Measurements from ENCODE around the gene PCBP3. TPM values are rescaled to one million over a fixed set of nuclear protein-coding genes. Genes with fewer than 3 reads are reported as not detected.
"Not testable (repeated sequence)": the region's sequence is repeated elsewhere in the genome, so short reads cannot be mapped to it uniquely, and the experiment has no call there.

PCBP3 gene
- total RNA-seq, 1 donor from 2014 or later: not detected

DNA sequence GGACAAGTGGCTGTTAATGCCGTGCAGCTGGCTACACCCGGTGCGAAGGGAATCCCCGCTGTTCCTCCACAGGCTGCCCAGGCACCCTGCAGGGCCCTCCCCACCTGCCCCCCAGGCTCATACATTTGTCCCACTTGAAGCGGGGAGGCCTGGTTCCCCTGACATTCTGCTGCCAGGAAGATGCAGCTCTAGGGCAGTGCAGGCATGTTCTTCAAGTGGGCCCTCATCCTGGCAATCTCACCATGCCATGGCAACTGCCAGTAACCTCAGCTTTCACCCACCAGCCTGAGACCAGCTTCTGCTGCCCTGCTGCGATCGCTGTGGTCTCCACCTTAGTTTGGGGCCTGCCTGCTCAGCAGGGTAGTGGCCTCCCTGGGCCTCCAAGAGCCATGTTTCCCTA is 186.1 kb downstream of the PCBP3 start:
- peaks cover 7 to 22% (median 13%) of the 10 kb centered on the region in 3 donors for H3K27me3 ChIP-seq (ENCODE audit: control insufficient read depth in 3 of 3, insufficient read depth in 3 of 3, low read length in 3 of 3)
- no peaks in the 10 kb centered on the region for H3K4me1 ChIP-seq (ENCODE audit: control insufficient read depth in 3 of 3, insufficient read depth in 3 of 3, low read length in 3 of 3)
- no peak overlapping the region for H3K4me3 ChIP-seq (ENCODE audit: low read length in 3 of 3)
- no peaks in the 10 kb centered on the region for H3K36me3 ChIP-seq (ENCODE audit: control insufficient read depth in 3 of 3, insufficient read depth in 3 of 3, low read length in 3 of 3)
- no peak overlapping the region for H3K27ac ChIP-seq (ENCODE audit: low read depth, low read length)
- H3K9me3 ChIP-seq (ENCODE audit: control insufficient read depth in 3 of 3, low read length in 3 of 3): no peaks in the 10 kb centered on the region
- H3K9ac ChIP-seq (ENCODE audit: low read depth in 1 of 3, low read length in 3 of 3): no peak overlapping the region

DNA sequence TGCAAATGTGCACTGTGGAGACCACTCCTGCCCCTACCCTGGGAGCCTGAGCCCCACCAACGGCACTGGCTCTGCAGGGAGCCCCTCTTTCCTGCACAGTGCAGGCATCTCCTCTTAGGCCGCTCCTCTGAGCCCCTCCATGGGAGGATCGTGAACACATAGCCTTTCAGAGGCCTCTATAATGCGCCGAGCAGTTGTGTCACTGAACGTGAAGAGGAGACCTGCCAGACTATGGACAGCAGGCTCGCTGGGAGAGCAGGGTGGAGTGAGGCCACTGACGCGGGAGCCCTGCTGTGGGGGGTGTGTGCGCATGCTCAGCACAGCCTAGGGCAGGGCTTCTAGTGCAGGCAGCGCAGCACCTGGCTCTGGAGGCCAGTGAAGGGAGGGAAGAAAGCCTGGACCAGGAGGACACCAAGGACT is 186.7 kb downstream of the PCBP3 start:
- Histone ChIP-seq H3K4me1 (ENCODE audit: control insufficient read depth in 3 of 3, insufficient read depth in 3 of 3, low read length in 3 of 3) (no peaks in the 10 kb centered on the region), H3K4me3 (ENCODE audit: low read length in 3 of 3) (no peak overlapping the region), H3K36me3 (ENCODE audit: control insufficient read depth in 3 of 3, insufficient read depth in 3 of 3, low read length in 3 of 3) (no peaks in the 10 kb centered on the region), H3K27me3 (ENCODE audit: control insufficient read depth in 3 of 3, insufficient read depth in 3 of 3, low read length in 3 of 3) (peaks cover 2 to 17% (median 9%) of the 10 kb centered on the region in 3 donors), H3K9ac (ENCODE audit: low read depth in 1 of 3, low read length in 3 of 3) (no peak overlapping the region), H3K27ac (ENCODE audit: low read depth, low read length) (no peak overlapping the region), H3K9me3 (ENCODE audit: control insufficient read depth in 3 of 3, low read length in 3 of 3) (no peaks in the 10 kb centered on the region)

DNA sequence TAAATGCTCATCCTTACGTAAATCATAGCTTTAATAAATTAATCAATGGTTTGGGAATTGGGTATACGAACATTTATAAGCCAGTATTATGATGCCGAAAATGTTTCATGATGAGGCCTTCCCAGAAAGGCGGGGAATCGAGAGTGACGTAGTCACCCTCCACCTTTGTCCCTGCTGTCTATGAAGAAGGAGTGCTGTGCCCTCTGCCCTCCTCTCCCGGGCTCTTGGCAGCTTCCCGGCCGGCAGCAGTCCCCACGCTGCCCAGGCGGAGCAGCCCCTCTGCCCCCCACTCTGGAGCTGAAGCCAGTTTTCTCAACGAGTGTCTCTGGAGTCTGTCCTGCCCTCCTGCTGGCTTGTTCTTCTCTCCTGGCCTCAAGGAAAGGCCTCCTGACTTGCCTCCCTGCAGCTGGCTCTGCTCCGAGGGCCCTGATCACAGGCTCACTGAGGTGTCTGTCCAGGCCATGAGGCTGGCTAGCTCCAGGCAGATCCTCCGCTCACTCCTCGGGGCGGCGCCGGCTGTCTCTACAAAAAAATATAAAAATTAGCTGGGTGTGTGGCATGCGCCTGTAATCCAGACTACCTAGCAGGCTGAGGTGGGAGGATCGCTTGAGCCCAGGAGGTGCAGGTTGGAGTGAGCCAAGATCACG is 187.3 kb downstream of the PCBP3 start:
- H3K27me3 ChIP-seq (ENCODE audit: control insufficient read depth in 3 of 3, insufficient read depth in 3 of 3, low read length in 3 of 3): peaks cover 0 to 12% (median 8%) of the 10 kb centered on the region in 3 donors
- H3K4me3 ChIP-seq (ENCODE audit: low read length in 3 of 3): no peak overlapping the region
- no peaks in the 10 kb centered on the region for H3K36me3 ChIP-seq (ENCODE audit: control insufficient read depth in 3 of 3, insufficient read depth in 3 of 3, low read length in 3 of 3)
- H3K9me3 ChIP-seq (ENCODE audit: control insufficient read depth in 3 of 3, low read length in 3 of 3): no peaks in the 10 kb centered on the region
- H3K9ac ChIP-seq (ENCODE audit: low read depth in 1 of 3, low read length in 3 of 3): no peak overlapping the region
- H3K4me1 ChIP-seq (ENCODE audit: control insufficient read depth in 3 of 3, insufficient read depth in 3 of 3, low read length in 3 of 3): no peaks in the 10 kb centered on the region
- H3K27ac ChIP-seq (ENCODE audit: low read depth, low read length): no peak overlapping the region

DNA sequence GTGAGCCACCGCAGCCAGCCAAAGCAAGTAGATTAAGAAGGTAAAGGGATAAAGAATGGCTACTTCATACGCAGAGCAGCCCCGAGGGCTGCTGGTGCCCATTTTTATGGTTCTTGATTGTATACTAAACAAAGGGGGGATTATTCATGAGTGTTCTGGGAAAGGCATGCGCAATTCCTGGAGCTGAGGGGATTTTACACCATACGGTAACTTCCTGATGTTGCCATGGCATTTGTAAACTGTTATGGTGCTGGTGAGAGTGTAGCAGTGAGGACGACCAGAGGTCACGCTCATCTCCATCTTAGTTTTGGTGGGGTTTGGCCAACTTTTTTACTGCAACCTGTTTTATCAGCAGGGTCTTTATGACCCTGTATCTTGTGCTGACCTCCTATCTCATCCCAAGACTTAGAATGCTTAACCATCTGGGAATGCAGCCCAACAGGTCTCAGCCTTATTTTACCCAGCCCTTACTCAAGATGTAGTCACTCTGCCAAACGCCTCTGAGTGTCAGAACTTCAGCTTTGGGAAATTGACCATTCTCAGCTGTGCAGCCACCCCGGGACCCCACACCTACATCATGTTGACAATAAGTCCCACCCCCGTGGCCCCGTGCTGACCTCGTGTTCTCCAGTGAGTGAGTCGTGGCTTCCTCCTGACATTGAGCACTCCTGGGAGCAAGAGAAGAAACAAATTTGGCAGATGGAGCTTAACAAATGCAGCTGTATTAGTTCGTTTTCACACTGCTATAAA is 188.6 kb downstream of the PCBP3 start:
- Histone ChIP-seq H3K9me3 (ENCODE audit: control insufficient read depth in 3 of 3, low read length in 3 of 3) (no peaks in the 10 kb centered on the region), H3K36me3 (ENCODE audit: control insufficient read depth in 3 of 3, insufficient read depth in 3 of 3, low read length in 3 of 3) (no peaks in the 10 kb centered on the region), H3K4me1 (ENCODE audit: control insufficient read depth in 3 of 3, insufficient read depth in 3 of 3, low read length in 3 of 3) (no peaks in the 10 kb centered on the region), H3K27me3 (ENCODE audit: control insufficient read depth in 3 of 3, insufficient read depth in 3 of 3, low read length in 3 of 3) (peaks cover 0 to 7% (median 4%) of the 10 kb centered on the region in 3 donors), H3K4me3 (ENCODE audit: low read length in 3 of 3) (no peak overlapping the region), H3K9ac (ENCODE audit: low read depth in 1 of 3, low read length in 3 of 3) (no peak overlapping the region), H3K27ac (ENCODE audit: low read depth, low read length) (no peak overlapping the region)

DNA sequence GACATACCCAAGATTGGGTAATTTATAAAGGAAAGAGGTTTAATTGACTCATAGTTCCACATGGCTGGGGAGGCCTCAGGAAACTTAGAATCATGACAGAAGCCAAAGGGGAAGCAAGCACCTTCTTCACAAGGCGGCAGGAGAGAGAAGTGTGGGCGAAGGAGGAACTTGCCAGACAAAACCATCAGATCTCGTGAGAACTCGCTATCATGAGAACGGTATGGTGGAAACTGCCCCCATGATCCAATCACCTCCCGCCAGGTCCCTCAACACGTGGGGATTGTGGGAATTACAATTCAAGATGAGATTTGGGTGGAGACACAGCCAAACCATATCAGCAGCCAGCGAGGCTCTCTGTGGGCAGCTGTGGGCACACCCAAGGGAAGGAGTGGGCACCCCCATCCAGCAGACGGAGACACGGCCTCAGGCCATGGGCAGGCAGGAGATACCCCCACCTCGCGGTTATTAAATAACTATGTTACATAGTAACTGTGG is 189.3 kb downstream of the PCBP3 start:
- H3K27ac ChIP-seq (ENCODE audit: low read depth, low read length); H3K9me3 ChIP-seq (ENCODE audit: control insufficient read depth in 3 of 3, low read length in 3 of 3): not testable (repeated sequence)

DNA sequence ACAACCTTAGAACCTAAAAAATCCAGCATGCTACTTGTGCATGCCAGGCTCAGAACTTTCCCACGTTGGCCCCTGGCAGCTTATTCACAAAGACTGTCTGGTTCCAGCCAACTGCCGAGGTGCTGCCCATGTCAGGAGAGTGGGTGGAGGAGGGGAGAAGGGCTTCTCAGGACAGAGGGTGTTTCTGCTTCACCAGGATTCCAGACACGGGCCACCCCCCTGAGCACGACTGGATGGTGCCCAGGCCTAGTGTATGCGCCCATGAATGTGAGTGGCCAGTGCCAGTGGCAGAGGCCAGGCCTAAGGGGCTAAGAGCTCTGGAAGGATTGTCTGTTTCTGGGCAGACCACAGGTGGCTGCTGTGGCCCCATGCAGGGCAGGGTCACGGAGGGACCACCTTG is 189.9 kb downstream of the PCBP3 start:
- H3K4me1 ChIP-seq (ENCODE audit: control insufficient read depth in 3 of 3, insufficient read depth in 3 of 3, low read length in 3 of 3): no peaks in the 10 kb centered on the region
- H3K4me3 ChIP-seq (ENCODE audit: low read length in 3 of 3): no peak overlapping the region
- H3K27me3 ChIP-seq (ENCODE audit: control insufficient read depth in 3 of 3, insufficient read depth in 3 of 3, low read length in 3 of 3): peaks cover 0 to 6% (median 6%) of the 10 kb centered on the region in 3 donors
- no peaks in the 10 kb centered on the region for H3K9me3 ChIP-seq (ENCODE audit: control insufficient read depth in 3 of 3, low read length in 3 of 3)
- H3K27ac ChIP-seq (ENCODE audit: low read depth, low read length): no peak overlapping the region
- H3K36me3 ChIP-seq (ENCODE audit: control insufficient read depth in 3 of 3, insufficient read depth in 3 of 3, low read length in 3 of 3): no peaks in the 10 kb centered on the region
- no peak overlapping the region for H3K9ac ChIP-seq (ENCODE audit: low read depth in 1 of 3, low read length in 3 of 3)

More for the DNA sequence above, 189.3 kb downstream of the PCBP3 start:
- not testable (repeated sequence) for H3K4me1 ChIP-seq (ENCODE audit: control insufficient read depth in 3 of 3, insufficient read depth in 3 of 3, low read length in 3 of 3); H3K4me3 ChIP-seq (ENCODE audit: low read length in 3 of 3); H3K9ac ChIP-seq (ENCODE audit: low read depth in 1 of 3, low read length in 3 of 3); H3K36me3 ChIP-seq (ENCODE audit: control insufficient read depth in 3 of 3, insufficient read depth in 3 of 3, low read length in 3 of 3); H3K27me3 ChIP-seq (ENCODE audit: control insufficient read depth in 3 of 3, insufficient read depth in 3 of 3, low read length in 3 of 3)

DNA sequence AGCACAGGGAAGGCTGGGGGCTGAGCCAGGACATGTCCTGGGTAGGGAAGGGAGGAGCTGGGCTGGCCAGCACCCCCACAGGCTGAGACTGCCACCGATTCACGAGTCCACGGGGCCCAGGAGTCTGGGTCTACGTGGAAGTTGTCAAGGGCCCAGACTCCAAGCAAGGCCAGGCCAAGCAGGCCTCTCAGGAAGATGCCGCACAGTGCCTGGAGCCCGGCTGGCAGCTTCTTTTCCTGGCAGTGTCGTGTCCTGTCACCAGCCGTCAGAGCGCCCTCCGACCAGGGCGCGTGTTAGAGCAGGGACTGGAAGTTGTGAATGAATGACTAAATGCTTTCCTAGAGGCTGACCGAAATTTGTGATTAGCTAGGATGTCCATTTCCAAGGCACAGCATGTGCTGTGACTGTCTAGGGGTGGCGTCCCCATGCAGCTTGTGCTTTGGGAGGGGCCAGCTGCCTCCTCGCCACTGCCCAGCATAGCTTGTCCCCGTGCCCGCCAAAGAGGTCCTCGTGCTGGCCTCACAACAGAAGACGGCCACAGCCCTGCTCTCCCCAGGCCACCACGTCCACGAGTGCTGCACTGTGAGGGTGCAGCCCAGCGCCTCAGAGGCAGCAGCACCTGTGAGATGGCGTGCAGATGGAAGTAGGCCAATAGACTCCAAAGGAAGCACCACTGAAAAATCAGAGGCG is 190.6 kb downstream of the PCBP3 start:
- peaks cover 0 to 6% (median 6%) of the 10 kb centered on the region in 3 donors for H3K27me3 ChIP-seq (ENCODE audit: control insufficient read depth in 3 of 3, insufficient read depth in 3 of 3, low read length in 3 of 3)
- H3K4me1 ChIP-seq (ENCODE audit: control insufficient read depth in 3 of 3, insufficient read depth in 3 of 3, low read length in 3 of 3): no peaks in the 10 kb centered on the region
- H3K4me3 ChIP-seq (ENCODE audit: low read length in 3 of 3): no peak overlapping the region
- H3K27ac ChIP-seq (ENCODE audit: low read depth, low read length): no peak overlapping the region
- H3K9me3 ChIP-seq (ENCODE audit: control insufficient read depth in 3 of 3, low read length in 3 of 3): no peaks in the 10 kb centered on the region
- H3K9ac ChIP-seq (ENCODE audit: low read depth in 1 of 3, low read length in 3 of 3): no peak overlapping the region
- no peaks in the 10 kb centered on the region for H3K36me3 ChIP-seq (ENCODE audit: control insufficient read depth in 3 of 3, insufficient read depth in 3 of 3, low read length in 3 of 3)

DNA sequence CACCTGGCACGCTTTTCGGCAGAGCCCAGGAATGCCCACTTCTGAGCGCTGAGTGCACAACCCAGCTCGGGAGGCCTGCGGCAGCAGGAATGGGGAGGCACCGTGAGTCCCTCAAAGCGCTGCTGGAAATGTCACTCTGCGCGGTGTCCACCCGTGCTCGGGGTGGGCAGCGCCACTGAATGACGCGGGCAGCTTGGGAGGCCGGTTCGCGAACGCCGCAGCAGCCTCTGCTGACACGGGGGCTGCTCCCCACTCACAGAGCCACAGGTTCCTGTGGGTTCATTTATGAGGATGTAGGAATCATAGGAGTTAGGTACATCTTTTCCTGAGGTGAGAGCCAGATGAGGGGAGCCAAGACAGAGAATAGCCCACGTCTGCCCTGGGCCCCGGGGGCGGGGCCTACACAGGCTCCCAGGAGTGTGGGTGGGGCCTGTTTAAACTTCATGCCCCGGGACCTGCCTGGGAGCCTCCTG is 191.3 kb downstream of the PCBP3 start:
- Histone ChIP-seq H3K27ac (ENCODE audit: low read depth, low read length) (no peak overlapping the region), H3K4me3 (ENCODE audit: low read length in 3 of 3) (no peak overlapping the region)

DNA sequence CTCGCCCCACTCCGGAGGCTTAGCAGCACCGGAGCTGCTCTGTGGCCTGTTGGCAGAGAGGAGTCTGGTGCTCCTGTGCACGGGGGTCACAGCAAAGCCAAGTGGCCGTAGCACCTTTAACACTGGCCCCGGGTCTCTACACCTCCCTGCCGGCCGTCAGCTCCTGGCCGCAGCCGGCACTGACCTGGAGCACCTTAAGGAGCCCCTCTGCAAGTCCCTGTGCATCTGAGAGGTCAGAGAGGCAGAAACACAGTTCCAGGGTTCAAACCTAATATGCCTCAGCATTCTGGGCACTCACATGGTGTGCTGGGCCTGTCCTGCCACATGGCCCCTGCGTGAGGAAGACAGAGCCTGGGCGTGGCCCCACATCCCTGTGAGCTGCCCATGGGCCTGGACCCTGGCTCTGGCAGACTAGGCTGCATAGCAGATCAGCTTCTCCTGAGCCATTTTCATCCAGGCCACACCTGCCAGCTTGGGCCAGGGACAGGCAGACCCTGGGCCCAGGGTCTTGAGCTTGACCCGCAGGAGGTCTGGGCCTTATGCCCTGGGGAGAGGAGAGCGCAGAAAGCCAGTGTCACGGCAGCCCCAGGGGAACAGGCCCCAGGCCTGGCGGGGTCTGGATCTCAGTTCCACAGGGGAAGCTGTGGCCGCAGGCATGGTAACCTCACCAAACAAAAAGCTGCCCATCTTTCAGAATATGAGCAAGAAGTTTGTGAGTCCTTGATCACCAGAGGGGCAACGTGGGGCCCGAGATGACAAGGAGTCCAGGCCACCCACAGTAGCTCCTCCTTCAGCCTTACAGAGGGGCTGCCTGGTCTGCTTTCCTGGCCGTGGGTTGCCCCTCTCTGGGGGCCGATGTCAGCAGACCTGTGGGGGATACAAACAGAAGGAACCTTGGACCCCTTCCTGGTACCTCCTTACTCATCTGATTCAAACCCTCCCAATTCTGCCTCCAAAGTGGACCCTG is 192.1 kb downstream of the PCBP3 start:
- Histone ChIP-seq H3K4me3 (ENCODE audit: low read length in 3 of 3) (no peak overlapping the region), H3K27ac (ENCODE audit: low read depth, low read length) (no peak overlapping the region), H3K9me3 (ENCODE audit: control insufficient read depth in 3 of 3, low read length in 3 of 3) (no peaks in the 10 kb centered on the region), H3K4me1 (ENCODE audit: control insufficient read depth in 3 of 3, insufficient read depth in 3 of 3, low read length in 3 of 3) (no peaks in the 10 kb centered on the region), H3K9ac (ENCODE audit: low read depth in 1 of 3, low read length in 3 of 3) (no peak overlapping the region), H3K36me3 (ENCODE audit: control insufficient read depth in 3 of 3, insufficient read depth in 3 of 3, low read length in 3 of 3) (no peaks in the 10 kb centered on the region), H3K27me3 (ENCODE audit: control insufficient read depth in 3 of 3, insufficient read depth in 3 of 3, low read length in 3 of 3) (peaks cover 0 to 6% (median 6%) of the 10 kb centered on the region in 3 donors)

More for the DNA sequence above, 191.3 kb downstream of the PCBP3 start:
- H3K9me3 ChIP-seq (ENCODE audit: control insufficient read depth in 3 of 3, low read length in 3 of 3): no peaks in the 10 kb centered on the region
- H3K4me1 ChIP-seq (ENCODE audit: control insufficient read depth in 3 of 3, insufficient read depth in 3 of 3, low read length in 3 of 3): no peaks in the 10 kb centered on the region
- no peaks in the 10 kb centered on the region for H3K36me3 ChIP-seq (ENCODE audit: control insufficient read depth in 3 of 3, insufficient read depth in 3 of 3, low read length in 3 of 3)
- H3K9ac ChIP-seq (ENCODE audit: low read depth in 1 of 3, low read length in 3 of 3): no peak overlapping the region
- peaks cover 0 to 6% (median 6%) of the 10 kb centered on the region in 3 donors for H3K27me3 ChIP-seq (ENCODE audit: control insufficient read depth in 3 of 3, insufficient read depth in 3 of 3, low read length in 3 of 3)

Measured in skeletal muscle tissue (tissue), 4 donors.